ENCODE results near the gene NIN.

The NIN gene

GRCh38 chr14:50792634-50793068 lies 38.3 kb downstream of the NIN start:
- DNase-seq (ENCODE audit: low spot score), result no peak

DNA sequence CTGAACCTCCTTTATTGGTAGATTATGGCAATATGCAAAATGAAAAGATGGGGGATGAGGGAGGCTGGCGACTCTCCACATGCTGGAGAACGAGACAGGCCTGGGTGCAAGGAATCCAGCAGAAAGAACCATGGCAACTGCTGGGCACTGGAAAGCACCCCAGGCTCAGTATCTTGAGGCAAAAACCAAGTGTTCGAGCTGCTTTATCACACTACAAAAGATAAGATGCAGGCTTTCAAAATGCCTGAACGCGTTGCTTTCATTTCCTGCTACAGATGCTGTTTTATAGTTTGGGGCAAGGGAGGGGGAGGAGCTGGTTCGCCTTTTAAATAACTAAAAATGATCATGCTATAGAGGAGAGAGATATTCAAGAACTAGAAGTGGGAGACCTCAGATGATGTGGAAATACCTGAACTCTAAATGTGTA lies 38.9 kb downstream of the NIN start:
- DNase-seq (ENCODE audit: low spot score), result no peak

DNA sequence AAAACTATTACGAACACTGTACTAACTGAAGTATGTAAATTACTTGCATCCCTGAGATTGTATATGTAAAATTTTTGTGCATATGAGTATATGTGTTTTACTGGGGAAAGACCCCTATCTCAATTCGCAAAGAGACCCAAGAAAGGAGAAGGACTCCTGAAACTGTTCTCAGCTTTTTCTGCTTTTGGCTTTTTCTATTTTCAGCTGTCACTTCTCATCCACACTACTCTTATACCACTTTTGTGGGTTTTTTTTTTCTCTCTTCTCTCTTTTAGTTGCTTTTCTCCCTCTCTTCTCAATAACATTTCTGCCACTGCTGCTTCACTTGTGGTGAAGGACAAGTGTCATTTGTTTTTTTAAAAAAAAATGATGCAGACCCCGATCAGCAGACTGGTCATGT lies 39.8 kb downstream of the NIN start:
- no peak for DNase-seq (ENCODE audit: low spot score)

DNA sequence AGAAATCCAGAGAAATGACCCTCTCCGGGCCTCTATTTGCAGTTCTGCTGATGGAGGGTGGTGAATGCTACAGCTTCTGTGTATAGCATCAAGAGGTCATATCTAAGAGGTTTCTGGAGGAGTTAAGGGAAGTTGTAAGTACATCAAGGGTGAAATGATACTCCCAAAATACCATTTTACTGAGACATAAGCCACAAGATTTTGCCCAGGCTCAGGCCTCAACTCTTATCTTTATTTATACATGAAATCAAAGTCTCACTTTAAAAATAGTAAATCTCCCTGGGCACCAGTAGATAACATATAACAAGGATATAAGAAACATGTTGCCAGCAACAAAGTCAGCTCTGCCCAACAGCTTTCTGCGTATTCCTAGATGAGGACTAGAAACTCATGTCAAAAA lies 40.4 kb downstream of the NIN start:
- no peak for DNase-seq (ENCODE audit: low spot score)

- no peak for DNase-seq (ENCODE audit: low spot score)
These were observed 44.1 kb downstream of the NIN start for GRCh38 chr14:50786751-50787464.

DNA sequence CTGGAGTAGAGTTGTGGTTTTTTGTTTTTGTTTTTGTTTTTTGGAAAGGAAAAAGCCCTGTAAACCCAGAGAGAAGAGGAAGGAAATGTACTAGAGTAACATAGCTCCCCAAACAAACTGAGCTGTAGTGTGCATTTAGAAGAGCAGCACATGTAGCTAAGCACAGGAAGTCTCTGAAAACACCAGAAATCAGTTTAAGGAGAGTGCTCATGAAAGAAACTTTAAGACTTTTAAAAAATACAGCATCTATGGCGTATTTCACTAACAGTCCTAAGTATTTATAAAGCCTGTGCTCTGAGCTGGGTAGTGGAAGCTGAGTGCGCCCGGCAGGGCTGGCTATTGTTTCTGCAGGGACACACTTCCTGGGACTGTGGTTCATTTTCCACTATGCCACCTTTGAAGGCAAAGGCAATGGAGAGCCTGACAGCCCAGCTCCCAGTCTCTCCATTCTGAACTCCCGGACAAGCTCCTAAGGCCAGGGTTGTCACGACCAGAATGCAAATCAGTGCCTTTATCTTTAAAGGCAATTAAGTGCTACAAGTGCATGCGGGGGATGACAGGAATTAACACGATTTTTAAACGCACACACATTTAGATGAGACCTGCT lies 45.4 kb downstream of the NIN start:
- no peak for DNase-seq (ENCODE audit: low spot score)

DNA sequence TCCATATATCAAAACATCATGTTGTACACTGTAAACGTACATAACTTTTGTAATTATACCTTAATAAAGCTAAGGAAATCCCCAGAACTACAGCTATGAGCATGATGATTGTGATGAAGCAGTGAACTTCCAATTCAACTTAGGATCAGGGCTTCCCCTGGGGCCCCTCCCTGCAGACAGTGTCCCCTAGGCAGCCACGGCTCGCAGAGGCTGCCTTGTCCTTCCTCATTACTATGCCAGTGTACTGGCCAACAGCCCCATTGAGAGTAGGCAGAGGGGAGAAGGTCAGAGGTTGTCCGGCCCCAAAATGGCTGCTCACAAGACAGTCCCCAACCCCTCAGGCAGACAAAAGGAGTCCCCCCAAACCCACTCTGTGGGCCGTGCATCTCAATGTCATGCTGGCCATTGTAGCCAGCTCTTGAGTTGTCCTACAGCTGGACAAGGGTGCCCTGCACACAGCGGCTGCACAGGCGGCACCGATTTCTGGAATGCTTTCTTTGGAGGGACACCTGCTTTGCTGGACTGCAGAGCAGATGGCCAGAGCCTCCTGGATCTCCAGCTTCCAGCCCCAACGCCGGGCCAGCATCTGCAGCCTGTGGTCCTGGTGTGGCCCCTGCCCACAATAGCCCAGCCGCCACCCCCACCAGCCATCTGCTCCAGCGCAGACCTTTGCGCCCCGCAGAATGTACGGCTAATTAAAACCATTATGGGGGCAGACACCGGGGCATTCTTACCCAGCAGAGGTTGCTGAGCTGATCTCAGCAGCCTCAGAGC lies 46.1 kb downstream of the NIN start:
- no peak for DNase-seq (ENCODE audit: low spot score)

DNA sequence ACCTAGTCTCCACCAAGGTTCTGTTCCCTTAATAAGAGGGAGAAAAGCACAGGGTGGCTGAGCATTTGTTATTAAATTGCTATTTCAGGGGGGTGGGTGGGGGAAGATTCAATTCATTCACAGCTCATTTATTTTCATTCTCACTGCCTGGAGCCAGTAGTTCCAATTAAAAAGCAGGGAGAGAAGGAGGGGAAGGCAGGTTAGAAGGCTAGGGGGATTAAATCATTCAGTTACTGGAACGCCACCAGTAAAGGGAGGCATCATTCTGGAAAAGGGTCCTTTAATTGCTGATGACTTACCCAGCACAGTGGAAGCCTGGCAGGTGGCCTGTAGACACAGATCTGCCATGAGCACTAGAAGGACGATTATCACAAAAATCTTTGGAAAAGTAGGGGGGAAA lies 47.4 kb downstream of the NIN start:
- no peak for DNase-seq (ENCODE audit: low spot score)

GRCh38 chr14:50780393-50780792 lies 50.6 kb downstream of the NIN start:
- DNase-seq (ENCODE audit: low spot score), result no peak

GRCh38 chr14:50778721-50779483 lies 52.1 kb downstream of the NIN start:
- DNase-seq (ENCODE audit: low spot score), result no peak

DNA sequence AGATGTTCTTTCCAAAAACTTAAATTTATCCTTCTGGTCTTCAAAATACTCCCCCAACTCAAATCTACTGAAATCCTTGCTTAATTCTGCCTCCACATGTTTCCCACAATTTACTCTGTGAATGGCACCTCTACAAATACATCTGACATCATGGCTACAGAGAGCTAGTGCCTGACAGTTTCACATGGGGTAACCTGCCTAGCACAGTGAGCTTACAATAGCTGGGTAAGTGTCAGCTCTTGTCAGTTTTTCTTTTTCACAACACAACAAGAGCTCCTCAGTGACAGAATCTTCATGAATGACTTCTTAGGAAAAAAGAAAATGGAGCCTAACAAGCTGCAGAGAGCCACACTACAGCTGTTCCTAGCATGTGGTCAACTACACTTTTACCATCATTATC lies 54.4 kb downstream of the NIN start:
- DNase-seq (ENCODE audit: low spot score), result no peak

DNA sequence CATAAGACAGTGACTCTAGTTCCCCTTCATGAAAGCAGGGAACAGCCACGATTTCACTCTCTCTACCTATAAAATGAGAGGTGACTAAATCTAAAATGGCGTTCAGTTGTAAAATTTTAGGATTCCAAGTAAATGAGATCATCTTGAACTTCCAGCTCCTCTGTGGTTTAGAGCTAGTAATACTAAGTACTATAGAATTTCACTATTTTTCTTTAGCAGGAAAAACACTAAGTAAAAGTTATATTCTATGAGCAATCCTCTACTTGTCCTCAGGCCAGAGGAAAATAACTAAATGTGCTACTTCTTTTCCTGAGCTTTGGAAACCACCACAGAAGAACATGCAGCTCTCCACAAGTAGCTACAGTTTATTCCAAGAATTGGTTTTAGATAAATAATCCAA lies 55.6 kb downstream of the NIN start:
- no peak for DNase-seq (ENCODE audit: low spot score)

- DNase-seq (ENCODE audit: low spot score), result no peak
These were observed 56.3 kb downstream of the NIN start for GRCh38 chr14:50774542-50775267.

DNA sequence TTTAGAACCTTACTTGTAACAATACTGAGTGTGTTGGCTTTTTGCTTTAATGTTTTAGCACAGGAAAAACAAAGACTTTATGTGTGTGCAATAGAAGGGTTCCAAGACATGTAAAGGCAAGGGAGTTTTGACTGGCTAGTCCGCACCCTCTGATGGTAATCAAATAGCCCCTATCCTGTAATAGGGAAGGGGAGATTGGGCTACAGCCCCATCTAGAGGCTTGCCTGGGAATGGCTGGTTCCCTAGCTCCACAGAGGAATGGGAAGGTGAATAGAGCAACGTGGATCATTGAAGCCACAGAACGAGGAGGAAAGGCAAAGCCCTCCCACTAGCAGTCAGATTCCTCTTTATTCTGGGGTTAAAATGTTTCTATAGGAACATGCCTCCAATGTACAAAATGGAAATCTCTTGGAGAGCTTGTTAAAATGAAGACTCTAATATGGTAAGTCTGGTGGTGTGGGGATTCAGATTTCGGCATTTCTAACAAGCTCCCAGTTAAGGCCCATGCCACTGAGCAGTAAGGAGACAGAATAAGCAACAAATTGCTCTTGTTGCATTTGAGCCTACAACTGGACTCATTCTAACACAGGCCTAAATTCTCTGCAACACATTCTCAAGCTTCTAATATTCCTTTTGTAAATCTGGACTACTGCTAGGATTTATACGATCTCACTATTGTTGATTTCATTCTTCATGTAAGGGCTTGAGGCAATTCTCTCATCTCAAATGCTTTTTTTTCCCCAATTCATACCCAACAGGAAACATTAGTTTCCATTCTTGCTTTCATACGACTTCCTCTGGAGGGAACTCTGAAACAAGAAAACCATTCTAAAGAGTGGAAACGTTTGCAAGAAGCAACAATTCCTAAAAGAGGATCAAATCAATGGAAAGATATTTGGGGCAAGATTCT lies 57.1 kb downstream of the NIN start:
- peak; percentile 32 for DNase-seq (ENCODE audit: low spot score)

GRCh38 chr14:50772412-50772811 lies 58.5 kb downstream of the NIN start:
- no peak for DNase-seq (ENCODE audit: low spot score)

DNA sequence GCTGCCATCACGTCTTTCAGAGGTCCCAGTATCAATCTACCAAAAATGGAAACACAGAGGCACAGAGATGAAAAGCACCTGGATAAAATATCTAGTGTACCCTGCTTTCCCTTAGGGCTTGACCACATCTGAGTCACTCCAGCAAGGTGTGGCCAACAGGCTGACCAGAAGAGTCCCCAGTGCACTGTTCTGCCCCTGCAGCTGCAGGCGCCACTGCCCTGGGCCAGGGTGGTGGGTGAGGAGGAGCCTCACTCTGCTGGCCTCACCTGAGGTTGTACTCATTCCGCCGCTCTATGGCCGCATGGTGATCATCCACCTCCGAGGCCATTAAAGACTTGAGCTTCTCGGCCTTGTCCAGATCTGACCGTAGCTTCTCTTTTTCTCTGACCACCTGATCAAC lies 60.4 kb downstream of the NIN start:
- no peak for DNase-seq (ENCODE audit: low spot score)

- DNase-seq (ENCODE audit: low spot score), result no peak
These were observed 61.0 kb downstream of the NIN start for GRCh38 chr14:50769863-50770500.

- no peak for DNase-seq (ENCODE audit: low spot score)
These were observed 62.3 kb downstream of the NIN start for GRCh38 chr14:50768680-50769079.

- DNase-seq (ENCODE audit: low spot score), result no peak
These were observed 64.5 kb downstream of the NIN start for GRCh38 chr14:50766338-50766886.

Measured in HuH-7.5 (cell line).